ENCODE results near the gene ARL14EP.

Gene ARL14EP

GRCh38 chr11:30326114-30326778 lies 3.3 kb downstream of the ARL14EP start:
- DNase-seq (ENCODE audit: insufficient read length, low spot score) (no peak), FAIRE-seq (no peak)

GRCh38 chr11:30326906-30327305 lies 4.0 kb downstream of the ARL14EP start:
- FAIRE-seq = no peak
- DNase-seq (ENCODE audit: insufficient read length, low spot score) = no peak

DNA sequence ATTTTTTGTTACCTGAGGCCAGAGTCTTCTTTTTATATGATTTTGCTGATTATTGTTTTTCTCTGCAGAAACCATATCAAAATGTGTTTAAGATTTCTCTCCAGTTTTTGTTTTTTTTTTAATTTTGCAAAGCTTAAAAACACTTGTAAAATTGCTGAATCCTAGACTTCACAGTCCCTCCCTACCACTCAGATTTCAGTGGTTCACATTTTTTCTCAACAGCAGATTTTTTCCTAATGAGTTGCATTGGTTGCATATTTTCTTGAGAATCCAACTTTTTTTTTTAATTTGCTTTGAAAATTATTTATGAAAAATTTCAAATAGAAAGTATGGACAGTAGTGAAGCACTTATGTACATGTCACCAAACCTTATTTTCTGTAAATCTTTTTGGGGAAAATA lies 5.8 kb downstream of the ARL14EP start:
- DNase-seq (ENCODE audit: insufficient read length, low spot score) (no peak), FAIRE-seq (no peak)

- FAIRE-seq = no peak
Measured at GRCh38 chr11:30329150-30329940, 6.4 kb downstream of the ARL14EP start.

GRCh38 chr11:30333405-30333804 lies 10.5 kb downstream of the ARL14EP start:
- no peak for DNase-seq (ENCODE audit: insufficient read length, low spot score)
- FAIRE-seq = no peak

More at GRCh38 chr11:30329150-30329940, 6.4 kb downstream of the ARL14EP start:
- DNase-seq (ENCODE audit: insufficient read length, low spot score) = no peak

GRCh38 chr11:30342736-30343166 lies 19.8 kb downstream of the ARL14EP start:
- FAIRE-seq (peak; percentile 99), DNase-seq (ENCODE audit: insufficient read length, low spot score) (peak; percentile 40)

DNA sequence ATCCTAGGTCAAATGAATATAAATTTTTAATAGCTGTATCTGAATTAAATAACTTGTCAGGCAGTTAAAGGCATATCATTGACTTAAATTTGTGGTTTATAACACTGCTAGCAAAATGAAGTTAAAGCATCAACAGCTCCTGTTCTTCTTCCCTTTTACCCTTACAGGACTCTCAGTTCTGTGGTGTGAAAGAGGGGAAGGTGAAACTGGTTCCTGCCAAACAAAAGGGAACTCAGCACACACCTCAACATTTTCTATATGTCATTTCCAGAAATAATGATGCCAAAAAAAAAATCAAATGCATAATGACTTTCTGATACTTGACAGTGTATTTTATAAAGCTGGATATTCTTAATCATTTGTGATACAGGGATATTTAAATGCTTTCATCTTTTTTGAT lies 21.2 kb downstream of the ARL14EP start:
- no peak for DNase-seq (ENCODE audit: insufficient read length, low spot score)
- peak; percentile 65 for FAIRE-seq

- no peak for FAIRE-seq
- DNase-seq (ENCODE audit: insufficient read length, low spot score) = no peak
Measured at GRCh38 chr11:30345644-30346043, 22.7 kb downstream of the ARL14EP start.

GRCh38 chr11:30346068-30346688 lies 23.3 kb downstream of the ARL14EP start:
- DNase-seq (ENCODE audit: insufficient read length, low spot score) = no peak
- peak; percentile 72 for FAIRE-seq

DNA sequence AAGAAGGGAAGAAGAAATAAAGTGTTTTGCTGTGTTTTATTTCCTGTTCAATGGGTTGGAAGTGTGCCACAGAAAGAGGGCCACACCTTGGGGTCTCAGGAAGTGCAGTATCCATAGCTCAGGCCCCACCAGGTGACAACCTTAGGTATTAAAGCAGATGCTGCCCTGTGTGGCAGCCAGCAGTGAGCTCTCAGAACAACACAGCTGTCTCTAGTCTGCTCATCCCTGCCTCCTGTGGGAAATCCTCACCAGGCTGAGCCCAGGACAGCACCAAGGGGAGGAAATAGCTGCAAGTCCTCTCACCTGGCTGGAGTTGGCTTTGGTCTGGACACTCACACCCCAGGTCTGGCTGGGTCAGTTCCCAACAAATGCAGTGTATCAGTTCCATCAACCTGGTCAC lies 25.1 kb downstream of the ARL14EP start:
- DNase-seq (ENCODE audit: insufficient read length, low spot score) = no peak
- FAIRE-seq = no peak

GRCh38 chr11:30349885-30350284 lies 27.0 kb downstream of the ARL14EP start:
- FAIRE-seq = no peak

GRCh38 chr11:30350384-30350783 lies 27.5 kb downstream of the ARL14EP start:
- FAIRE-seq (no peak), DNase-seq (ENCODE audit: insufficient read length, low spot score) (no peak)

More at GRCh38 chr11:30349885-30350284, 27.0 kb downstream of the ARL14EP start:
- DNase-seq (ENCODE audit: insufficient read length, low spot score) = no peak

DNA sequence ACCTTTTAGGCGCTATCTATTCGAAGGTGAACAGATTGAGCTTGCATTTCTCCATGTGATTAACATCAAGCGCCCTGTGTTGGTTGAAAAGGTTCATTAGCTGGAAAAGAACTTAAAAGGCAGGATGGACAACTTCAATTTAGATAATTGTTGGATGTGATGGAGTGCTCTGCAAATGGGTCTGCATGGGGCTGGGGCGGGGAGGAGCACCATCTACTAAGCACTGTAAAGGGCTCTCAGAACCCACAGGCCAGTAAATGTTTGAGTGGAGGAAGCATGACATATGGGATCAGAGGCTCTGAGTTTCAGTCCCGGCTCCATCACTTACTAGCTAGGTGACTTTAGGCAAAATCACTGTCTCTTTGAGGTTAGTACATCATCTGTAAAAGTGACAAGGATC lies 28.2 kb downstream of the ARL14EP start:
- FAIRE-seq = no peak
- DNase-seq (ENCODE audit: insufficient read length, low spot score) = no peak

GRCh38 chr11:30356391-30356790 lies 33.5 kb downstream of the ARL14EP start:
- no peak for DNase-seq (ENCODE audit: insufficient read length, low spot score)
- no peak for FAIRE-seq

GRCh38 chr11:30357872-30358271 lies 35.0 kb downstream of the ARL14EP start:
- no peak for DNase-seq (ENCODE audit: insufficient read length, low spot score)
- no peak for FAIRE-seq

DNA sequence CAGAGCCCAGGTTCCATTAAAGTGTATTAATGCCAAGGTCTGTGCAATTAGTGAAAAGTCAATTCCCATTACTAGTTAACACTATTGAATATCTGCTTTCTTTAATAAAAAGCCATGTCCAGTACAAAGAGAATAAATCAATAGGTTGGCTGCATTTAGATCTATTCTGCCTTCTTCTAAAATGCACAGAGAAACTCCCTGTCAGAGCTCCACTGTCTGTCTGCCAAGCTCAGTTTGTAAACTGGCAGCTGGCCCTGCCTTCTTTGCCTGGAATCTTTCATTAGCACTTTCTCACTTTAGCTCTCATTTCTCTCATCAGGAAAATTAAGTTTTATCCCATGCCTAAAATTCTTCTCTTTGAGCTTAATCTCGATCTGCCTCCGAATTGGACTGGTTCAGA lies 35.6 kb downstream of the ARL14EP start:
- DNase-seq (ENCODE audit: insufficient read length, low spot score) (no peak), FAIRE-seq (no peak)

DNA sequence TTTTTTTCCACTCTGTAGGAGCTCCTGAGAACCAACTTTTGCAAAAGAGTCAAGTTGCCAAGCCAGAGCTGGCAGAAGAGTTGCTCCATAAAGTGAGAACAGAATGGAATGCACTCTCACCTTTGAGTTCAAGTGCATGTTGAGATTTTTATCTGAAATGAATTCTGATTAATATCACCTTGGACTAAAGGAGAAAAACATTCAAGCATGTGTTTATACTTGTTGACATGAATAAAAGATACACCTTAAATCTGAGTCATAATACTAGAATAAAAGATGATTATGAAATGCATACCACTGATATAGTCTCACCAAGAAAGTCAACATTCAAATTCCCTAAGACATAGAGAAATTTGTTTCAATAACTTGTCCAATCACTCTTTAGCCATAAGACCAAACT lies 37.8 kb downstream of the ARL14EP start:
- FAIRE-seq (peak; percentile 23), DNase-seq (ENCODE audit: insufficient read length, low spot score) (no peak)

- FAIRE-seq = no peak
- DNase-seq (ENCODE audit: insufficient read length, low spot score) = no peak
Measured at GRCh38 chr11:30364139-30364836, 41.4 kb downstream of the ARL14EP start.

GRCh38 chr11:30364837-30365482 lies 42.1 kb downstream of the ARL14EP start:
- DNase-seq (ENCODE audit: insufficient read length, low spot score) = no peak
- no peak for FAIRE-seq

GRCh38 chr11:30365793-30366517 lies 43.1 kb downstream of the ARL14EP start:
- DNase-seq (ENCODE audit: insufficient read length, low spot score) (no peak), FAIRE-seq (no peak)
